ENCODE measurements around the gene OR7G3.

The OR7G3 gene

GRCh38 chr19:9139609-9140158 is 12.9 kb upstream of the OR7G3 start:
- H2BK120ac ChIP-seq (ENCODE audit: insufficient read depth, low read length, poor library complexity), result no peak overlapping the region
- H3K9ac ChIP-seq (ENCODE audit: low read length), result peak overlapping the region; percentile 75
- H3K4me2 ChIP-seq (ENCODE audit: low read length), result peak overlapping the region; percentile 95
- WGBS (ENCODE audit: extremely low coverage, insufficient coverage, insufficient read length), result no CpG with 5 or more reads among the region's 8 CpGs
- H2AK5ac ChIP-seq (ENCODE audit: low read length), result no peak overlapping the region
- H3K4me1 ChIP-seq (ENCODE audit: control insufficient read depth in 1 of 2, insufficient read depth in 2 of 2, low read length in 2 of 2), result peaks cover 0 to 2% of the 10 kb centered on the region in 2 experiments
- peak overlapping the region; percentile 63 for H3K4me3 ChIP-seq (ENCODE audit: low read depth, low read length)
- no peaks in the 10 kb centered on the region for H3K27me3 ChIP-seq (ENCODE audit: insufficient read depth, low read length)
- H4K12ac ChIP-seq (ENCODE audit: low read depth, low read length), result no peak overlapping the region
- H2AFZ ChIP-seq (ENCODE audit: insufficient read depth, low read length, poor library complexity), result peak overlapping the region; percentile 56
- H3K27ac ChIP-seq (ENCODE audit: low read depth, low read length), result no peak overlapping the region
- H3K18ac ChIP-seq (ENCODE audit: low read length), result no peak overlapping the region
- H3K14ac ChIP-seq (ENCODE audit: low read length), result no peak overlapping the region
- H4K8ac ChIP-seq (ENCODE audit: low read depth, low read length), result no peak overlapping the region
- H2BK5ac ChIP-seq (ENCODE audit: low read depth, low read length, poor library complexity), result no peak overlapping the region
- H4K91ac ChIP-seq (ENCODE audit: low read depth, low read length), result no peak overlapping the region
- H2BK12ac ChIP-seq (ENCODE audit: low read length), result no peak overlapping the region
- peaks cover 4% of the 10 kb centered on the region for H3K79me1 ChIP-seq (ENCODE audit: low read length)
- no peak overlapping the region for H3K23ac ChIP-seq (ENCODE audit: low read length)
- H3K36me3 ChIP-seq (ENCODE audit: control insufficient read depth in 1 of 2, insufficient read depth in 2 of 2, low read length in 2 of 2), result peaks cover 0 to 2% of the 10 kb centered on the region in 2 experiments
- no peak for DNase-seq
- no peak overlapping the region for H3K4ac ChIP-seq (ENCODE audit: low read depth, low read length)
- peaks cover 8% of the 10 kb centered on the region for H3K79me2 ChIP-seq (ENCODE audit: control insufficient read depth, insufficient read depth, low read length, poor library complexity)
- H3K9me3 ChIP-seq (ENCODE audit: insufficient read depth, low read depth, low read length), result no peaks in the 10 kb centered on the region

GRCh38 chr19:9132422-9132821 is 5.7 kb upstream of the OR7G3 start:
- no CpG with 5 or more reads among the region's 5 CpGs for WGBS (ENCODE audit: extremely low coverage, insufficient coverage, insufficient read length)
- no peak for DNase-seq

GRCh38 chr19:9130965-9131364 is 4.2 kb upstream of the OR7G3 start:
- WGBS (ENCODE audit: extremely low coverage, insufficient coverage, insufficient read length), result no CpG with 5 or more reads among the region's 1 CpG
- Histone ChIP-seq H3K79me2 (ENCODE audit: control insufficient read depth, insufficient read depth, low read length, poor library complexity) (no peaks in the 10 kb centered on the region), H3K9me3 (ENCODE audit: insufficient read depth, low read depth, low read length) (peaks cover 8% of the 10 kb centered on the region), H3K4me1 (ENCODE audit: control insufficient read depth in 1 of 2, insufficient read depth in 2 of 2, low read length in 2 of 2) (no peaks in the 10 kb centered on the region), H3K14ac (ENCODE audit: low read length) (no peak overlapping the region), H2AFZ (ENCODE audit: insufficient read depth, low read length, poor library complexity) (no peak overlapping the region), H3K9ac (ENCODE audit: low read length) (no peak overlapping the region), H4K12ac (ENCODE audit: low read depth, low read length) (no peak overlapping the region), H3K4me3 (ENCODE audit: low read depth, low read length) (no peak overlapping the region), H3K4ac (ENCODE audit: low read depth, low read length) (no peak overlapping the region), H2BK5ac (ENCODE audit: low read depth, low read length, poor library complexity) (no peak overlapping the region), H2BK12ac (ENCODE audit: low read length) (no peak overlapping the region), H3K27ac (ENCODE audit: low read depth, low read length) (no peak overlapping the region), H2BK120ac (ENCODE audit: insufficient read depth, low read length, poor library complexity) (no peak overlapping the region), H4K91ac (ENCODE audit: low read depth, low read length) (no peak overlapping the region), H4K8ac (ENCODE audit: low read depth, low read length) (no peak overlapping the region), H3K79me1 (ENCODE audit: low read length) (no peaks in the 10 kb centered on the region), H3K36me3 (ENCODE audit: control insufficient read depth in 1 of 2, insufficient read depth in 2 of 2, low read length in 2 of 2) (no peaks in the 10 kb centered on the region), H3K4me2 (ENCODE audit: low read length) (no peak overlapping the region), H3K23ac (ENCODE audit: low read length) (no peak overlapping the region), H2AK5ac (ENCODE audit: low read length) (no peak overlapping the region), H3K27me3 (ENCODE audit: insufficient read depth, low read length) (no peaks in the 10 kb centered on the region), H3K18ac (ENCODE audit: low read length) (no peak overlapping the region)
- DNase-seq, result no peak

More at GRCh38 chr19:9132422-9132821, 5.7 kb upstream of the OR7G3 start:
- no peak overlapping the region for H3K23ac ChIP-seq (ENCODE audit: low read length)
- no peak overlapping the region for H2AFZ ChIP-seq (ENCODE audit: insufficient read depth, low read length, poor library complexity)
- no peaks in the 10 kb centered on the region for H3K27me3 ChIP-seq (ENCODE audit: insufficient read depth, low read length)
- H3K9me3 ChIP-seq (ENCODE audit: insufficient read depth, low read depth, low read length), result peaks cover 3% of the 10 kb centered on the region
- H2BK120ac ChIP-seq (ENCODE audit: insufficient read depth, low read length, poor library complexity), result no peak overlapping the region
- H4K8ac ChIP-seq (ENCODE audit: low read depth, low read length), result no peak overlapping the region
- H2BK12ac ChIP-seq (ENCODE audit: low read length), result no peak overlapping the region
- H3K4me3 ChIP-seq (ENCODE audit: low read depth, low read length), result no peak overlapping the region
- H2AK5ac ChIP-seq (ENCODE audit: low read length), result no peak overlapping the region
- H3K18ac ChIP-seq (ENCODE audit: low read length), result no peak overlapping the region
- H3K9ac ChIP-seq (ENCODE audit: low read length), result no peak overlapping the region
- no peak overlapping the region for H2BK5ac ChIP-seq (ENCODE audit: low read depth, low read length, poor library complexity)
- no peak overlapping the region for H3K4ac ChIP-seq (ENCODE audit: low read depth, low read length)
- H3K27ac ChIP-seq (ENCODE audit: low read depth, low read length), result no peak overlapping the region
- no peak overlapping the region for H4K12ac ChIP-seq (ENCODE audit: low read depth, low read length)
- no peak overlapping the region for H3K14ac ChIP-seq (ENCODE audit: low read length)
- no peaks in the 10 kb centered on the region for H3K79me2 ChIP-seq (ENCODE audit: control insufficient read depth, insufficient read depth, low read length, poor library complexity)
- no peak overlapping the region for H4K91ac ChIP-seq (ENCODE audit: low read depth, low read length)
- no peaks in the 10 kb centered on the region for H3K79me1 ChIP-seq (ENCODE audit: low read length)
- H3K4me2 ChIP-seq (ENCODE audit: low read length), result no peak overlapping the region
- H3K4me1 ChIP-seq (ENCODE audit: control insufficient read depth in 1 of 2, insufficient read depth in 2 of 2, low read length in 2 of 2), result no peaks in the 10 kb centered on the region
- no peaks in the 10 kb centered on the region for H3K36me3 ChIP-seq (ENCODE audit: control insufficient read depth in 1 of 2, insufficient read depth in 2 of 2, low read length in 2 of 2)

- WGBS (ENCODE audit: extremely low coverage, insufficient coverage, insufficient read length), result no CpG with 5 or more reads among the region's 3 CpGs
These were observed 1.4 kb upstream of the OR7G3 start for GRCh38 chr19:9128171-9128570.

More at GRCh38 chr19:9128171-9128570, 1.4 kb upstream of the OR7G3 start:
- no peak overlapping the region for H2BK120ac ChIP-seq (ENCODE audit: insufficient read depth, low read length, poor library complexity)
- H3K4me2 ChIP-seq (ENCODE audit: low read length), result no peak overlapping the region
- H3K79me2 ChIP-seq (ENCODE audit: control insufficient read depth, insufficient read depth, low read length, poor library complexity), result no peaks in the 10 kb centered on the region
- H3K27me3 ChIP-seq (ENCODE audit: insufficient read depth, low read length), result no peaks in the 10 kb centered on the region
- H3K4me3 ChIP-seq (ENCODE audit: low read depth, low read length), result no peak overlapping the region
- no peak overlapping the region for H2AK5ac ChIP-seq (ENCODE audit: low read length)
- no peaks in the 10 kb centered on the region for H3K79me1 ChIP-seq (ENCODE audit: low read length)
- H4K91ac ChIP-seq (ENCODE audit: low read depth, low read length), result no peak overlapping the region
- no peak overlapping the region for H3K23ac ChIP-seq (ENCODE audit: low read length)
- H3K27ac ChIP-seq (ENCODE audit: low read depth, low read length), result no peak overlapping the region
- H3K14ac ChIP-seq (ENCODE audit: low read length), result no peak overlapping the region
- H3K4me1 ChIP-seq (ENCODE audit: control insufficient read depth in 1 of 2, insufficient read depth in 2 of 2, low read length in 2 of 2), result no peaks in the 10 kb centered on the region
- no peaks in the 10 kb centered on the region for H3K36me3 ChIP-seq (ENCODE audit: control insufficient read depth in 1 of 2, insufficient read depth in 2 of 2, low read length in 2 of 2)
- H2AFZ ChIP-seq (ENCODE audit: insufficient read depth, low read length, poor library complexity), result no peak overlapping the region
- H3K18ac ChIP-seq (ENCODE audit: low read length), result no peak overlapping the region
- peaks cover 11% of the 10 kb centered on the region for H3K9me3 ChIP-seq (ENCODE audit: insufficient read depth, low read depth, low read length)
- no peak overlapping the region for H2BK12ac ChIP-seq (ENCODE audit: low read length)
- H3K4ac ChIP-seq (ENCODE audit: low read depth, low read length), result no peak overlapping the region
- H3K9ac ChIP-seq (ENCODE audit: low read length), result no peak overlapping the region
- DNase-seq, result no peak
- no peak overlapping the region for H2BK5ac ChIP-seq (ENCODE audit: low read depth, low read length, poor library complexity)
- no peak overlapping the region for H4K12ac ChIP-seq (ENCODE audit: low read depth, low read length)
- H4K8ac ChIP-seq (ENCODE audit: low read depth, low read length), result no peak overlapping the region
